GM18511 (cell line): ENCODE data around the gene GLT8D1.
"Not testable (repeated sequence)": the region's sequence is repeated elsewhere in the genome, so short reads cannot be mapped to it uniquely, and the experiment has no call there.

Experiments used
- ATAC-seq: cut with Tn5 transposase; IDR thresholded peaks from one replicate; pipeline ENCODE4 v1.9.1; 2021; ENCODE audit warnings: mild to moderate bottlenecking, moderate library complexity; ENCODE audit not compliant: unreplicated experiment

The GLT8D1 gene

DNA sequence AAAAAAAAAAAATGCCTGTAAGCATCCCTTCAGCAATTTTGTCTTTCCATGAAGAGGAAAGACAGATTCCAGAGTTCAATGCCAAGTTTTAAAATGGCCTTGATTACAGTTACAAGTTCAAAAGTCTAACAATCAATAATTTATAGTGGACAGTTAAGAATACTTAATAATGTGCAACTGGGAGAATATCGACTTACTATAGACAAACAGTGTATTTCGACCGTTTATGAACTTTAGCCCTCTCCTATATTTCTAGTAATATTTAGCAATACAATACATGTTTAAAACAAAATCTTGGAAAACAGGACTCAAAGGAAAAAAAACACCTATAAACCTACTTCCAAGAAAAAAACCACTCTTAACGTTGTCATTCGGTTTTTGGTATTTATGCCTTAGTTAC, 21.4 kb downstream of the GLT8D1 start:
- ATAC-seq: no peak

DNA sequence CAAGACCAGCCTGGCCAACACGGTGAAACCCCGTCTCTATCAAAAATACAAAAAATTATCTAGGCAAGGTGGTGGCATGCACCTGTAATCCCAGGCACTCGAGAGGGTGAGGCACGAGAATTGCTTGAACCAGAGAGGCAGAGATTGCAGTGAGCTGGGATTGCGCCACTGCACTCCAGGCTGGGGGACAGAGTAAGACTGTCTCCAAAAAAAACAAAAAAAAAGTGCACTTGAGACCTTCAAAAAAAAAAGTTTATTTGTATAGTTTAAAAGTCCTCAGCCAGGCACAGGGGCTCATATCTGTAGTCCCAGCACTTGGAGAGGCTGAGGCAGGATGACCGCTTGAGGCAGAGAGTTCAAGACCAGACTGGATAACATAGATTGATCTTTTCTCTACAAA, 22.0 kb downstream of the GLT8D1 start:
- ATAC-seq: no peak

- ATAC-seq: no peak
Observed at GRCh38 chr3:52682016-52682415, 23.6 kb downstream of the GLT8D1 start.

DNA sequence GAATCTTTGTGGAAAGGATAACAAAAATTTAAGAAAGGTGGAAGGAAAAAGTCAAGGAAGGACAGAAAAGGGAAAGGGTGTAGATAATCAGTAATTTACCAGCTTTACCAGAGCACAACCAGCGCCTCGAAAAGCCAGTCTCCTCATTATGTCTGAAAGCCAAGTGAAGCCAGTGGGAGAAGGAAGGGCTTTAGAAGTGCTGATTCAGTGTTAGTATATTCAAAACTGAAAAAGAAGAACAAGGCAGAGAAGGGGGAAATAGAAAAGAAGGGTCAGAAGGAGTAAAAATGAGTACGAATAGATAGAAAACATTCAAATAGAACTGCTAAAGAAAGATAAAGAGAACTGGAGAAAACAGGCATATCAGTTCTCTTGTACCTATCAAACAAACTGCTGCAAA, 24.0 kb downstream of the GLT8D1 start:
- ATAC-seq: no peak

DNA sequence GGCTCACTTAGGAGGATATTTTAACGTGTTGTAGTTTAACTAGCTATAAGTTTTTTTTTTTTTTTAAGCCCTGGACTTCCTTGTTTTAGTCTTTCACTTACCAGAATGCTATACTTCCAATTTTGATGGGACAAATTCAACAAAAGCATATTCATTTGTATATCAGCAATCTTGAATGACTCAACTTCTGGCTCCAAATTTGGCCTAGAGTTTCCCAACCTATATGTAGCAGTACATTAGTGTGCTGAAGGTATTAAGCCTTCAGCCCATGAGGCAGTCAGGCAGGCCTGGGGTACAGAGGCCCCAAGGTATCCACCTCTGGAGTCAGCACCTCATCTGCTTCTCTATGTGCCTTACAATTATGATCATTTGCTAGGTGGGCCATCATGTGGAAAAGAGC, 25.8 kb downstream of the GLT8D1 start:
- no peak for ATAC-seq

GRCh38 chr3:52679199-52679538, 26.4 kb downstream of the GLT8D1 start:
- ATAC-seq: no peak

GRCh38 chr3:52678265-52679198, 27.1 kb downstream of the GLT8D1 start:
- no peak for ATAC-seq

GRCh38 chr3:52676201-52676600, 29.4 kb downstream of the GLT8D1 start:
- not testable (repeated sequence) for ATAC-seq

- ATAC-seq: no peak
Observed at GRCh38 chr3:52671676-52672075, 33.9 kb downstream of the GLT8D1 start.

GRCh38 chr3:52670621-52671521, 34.7 kb downstream of the GLT8D1 start:
- ATAC-seq: peak; percentile 80

- ATAC-seq: no peak
Observed at GRCh38 chr3:52663098-52663497, 42.5 kb downstream of the GLT8D1 start.

DNA sequence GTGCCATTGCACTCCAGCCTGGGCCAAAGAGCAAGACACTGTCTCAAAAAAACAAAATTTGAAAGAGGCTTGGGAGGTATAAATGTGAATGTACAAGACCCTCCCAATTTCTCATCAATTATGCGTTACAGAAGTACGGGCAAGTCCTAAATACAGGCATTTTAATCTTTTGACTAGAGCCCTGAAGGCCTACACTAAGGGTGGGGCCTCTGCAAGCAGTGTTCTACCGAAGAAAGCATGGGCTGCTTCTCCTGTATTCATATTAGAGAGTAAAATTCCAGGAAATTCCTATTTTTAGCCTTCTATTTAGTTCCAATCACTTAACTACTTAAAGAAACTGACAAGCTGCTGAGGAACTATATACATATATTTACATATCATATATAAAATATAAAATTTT, 45.5 kb downstream of the GLT8D1 start:
- ATAC-seq: no peak

- ATAC-seq: no peak
Observed at GRCh38 chr3:52655895-52656294, 49.7 kb downstream of the GLT8D1 start.

- ATAC-seq: no peak
Observed at GRCh38 chr3:52651592-52651991, 54.0 kb downstream of the GLT8D1 start.

DNA sequence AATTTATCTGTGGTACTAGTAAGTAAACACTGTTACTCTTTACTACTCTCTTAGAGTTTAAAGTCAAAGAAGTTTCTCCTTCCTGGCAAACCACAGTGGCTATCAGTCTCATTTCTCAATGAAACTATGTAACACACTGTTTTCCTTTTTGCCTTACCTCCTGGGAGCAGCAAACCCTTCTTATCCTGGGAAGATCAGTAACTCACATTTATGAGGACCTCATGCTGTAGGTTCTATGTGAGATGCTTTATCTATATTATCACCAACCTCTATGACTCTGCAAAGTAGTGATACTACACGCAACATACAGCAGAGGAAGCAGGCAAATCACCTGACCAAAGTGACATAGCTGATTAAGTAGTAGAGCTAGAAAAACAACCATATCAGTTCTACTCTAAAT, 55.2 kb downstream of the GLT8D1 start:
- no peak for ATAC-seq

- ATAC-seq: no peak
Observed at GRCh38 chr3:52649461-52650210, 56.0 kb downstream of the GLT8D1 start.

DNA sequence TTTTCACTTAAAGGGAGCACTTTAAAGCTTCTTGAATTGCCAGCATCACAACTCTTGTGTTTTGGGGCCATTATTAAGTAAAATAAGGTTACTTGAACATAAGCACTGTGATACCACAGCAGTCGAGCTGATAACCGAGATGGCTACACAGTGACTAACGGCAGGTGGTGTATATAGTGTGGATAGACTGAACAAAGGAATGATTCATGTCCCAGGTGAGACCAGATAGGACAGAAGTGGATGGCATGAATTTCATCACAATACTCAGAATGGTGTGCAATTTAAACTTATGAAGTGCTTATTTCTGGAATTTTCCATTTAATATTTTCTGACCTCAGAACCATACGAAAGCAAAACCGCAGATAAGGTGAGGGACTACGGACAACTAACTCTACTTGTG, 60.0 kb downstream of the GLT8D1 start:
- no peak for ATAC-seq
